Cardiac fibroblast (primary cell): ENCODE measurements around the gene MACROH2A2.
"Not testable (repeated sequence)": the region's sequence is repeated elsewhere in the genome, so short reads cannot be mapped to it uniquely, and the experiment has no call there.

Experiments
- DNase-seq, 2 donors: peaks; one replicate each; pipeline versions ENCODE4 v3.0.0 to v3.0.0-alpha.2; 2010; ENCODE audit warnings: low read depth in 2 of 2
- H3K4me3 ChIP-seq, 2 donors: replicated peaks in 1 of 2; 1 replicate in 1 of 2; 2 replicates in 1 of 2; pipeline ENCODE4 v1.5.1; 2011; ENCODE audit warnings: low read depth in 2 of 2, low read length in 2 of 2, mild to moderate bottlenecking in 2 of 2, moderate library complexity in 1 of 2
- TF ChIP-seq, protein P1 (sequence below): IDR thresholded peaks from one replicate; pipeline ENCODE4 v1.5.1; 2011; ENCODE audit warnings: low read depth, mild to moderate bottlenecking, low read length, inconsistent platforms

Gene MACROH2A2

DNA sequence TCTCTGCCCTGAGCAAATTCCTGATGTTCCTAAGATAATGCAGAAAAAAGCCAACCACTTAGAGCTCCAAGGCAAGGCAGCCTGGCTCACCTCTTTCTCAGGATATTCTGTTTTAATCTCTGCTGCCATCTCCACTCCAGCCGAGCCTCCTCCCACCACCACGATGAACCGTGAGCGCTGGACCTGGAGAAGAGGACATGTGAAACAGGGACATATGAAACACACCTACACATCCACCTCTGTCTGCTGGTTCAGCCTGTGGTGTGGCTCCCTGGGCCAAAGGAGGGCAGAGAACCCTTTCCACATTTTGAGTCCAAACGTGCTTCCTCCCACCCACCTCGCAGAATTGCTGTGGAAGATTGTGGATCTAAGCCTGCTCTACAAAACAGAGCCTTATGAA is 67.8 kb downstream of the MACROH2A2 start:
- no peak overlapping the region for H3K4me3 ChIP-seq
- DNase-seq = no peak
- TF ChIP-seq, protein P1, sequence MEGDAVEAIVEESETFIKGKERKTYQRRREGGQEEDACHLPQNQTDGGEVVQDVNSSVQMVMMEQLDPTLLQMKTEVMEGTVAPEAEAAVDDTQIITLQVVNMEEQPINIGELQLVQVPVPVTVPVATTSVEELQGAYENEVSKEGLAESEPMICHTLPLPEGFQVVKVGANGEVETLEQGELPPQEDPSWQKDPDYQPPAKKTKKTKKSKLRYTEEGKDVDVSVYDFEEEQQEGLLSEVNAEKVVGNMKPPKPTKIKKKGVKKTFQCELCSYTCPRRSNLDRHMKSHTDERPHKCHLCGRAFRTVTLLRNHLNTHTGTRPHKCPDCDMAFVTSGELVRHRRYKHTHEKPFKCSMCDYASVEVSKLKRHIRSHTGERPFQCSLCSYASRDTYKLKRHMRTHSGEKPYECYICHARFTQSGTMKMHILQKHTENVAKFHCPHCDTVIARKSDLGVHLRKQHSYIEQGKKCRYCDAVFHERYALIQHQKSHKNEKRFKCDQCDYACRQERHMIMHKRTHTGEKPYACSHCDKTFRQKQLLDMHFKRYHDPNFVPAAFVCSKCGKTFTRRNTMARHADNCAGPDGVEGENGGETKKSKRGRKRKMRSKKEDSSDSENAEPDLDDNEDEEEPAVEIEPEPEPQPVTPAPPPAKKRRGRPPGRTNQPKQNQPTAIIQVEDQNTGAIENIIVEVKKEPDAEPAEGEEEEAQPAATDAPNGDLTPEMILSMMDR = no peak

DNA sequence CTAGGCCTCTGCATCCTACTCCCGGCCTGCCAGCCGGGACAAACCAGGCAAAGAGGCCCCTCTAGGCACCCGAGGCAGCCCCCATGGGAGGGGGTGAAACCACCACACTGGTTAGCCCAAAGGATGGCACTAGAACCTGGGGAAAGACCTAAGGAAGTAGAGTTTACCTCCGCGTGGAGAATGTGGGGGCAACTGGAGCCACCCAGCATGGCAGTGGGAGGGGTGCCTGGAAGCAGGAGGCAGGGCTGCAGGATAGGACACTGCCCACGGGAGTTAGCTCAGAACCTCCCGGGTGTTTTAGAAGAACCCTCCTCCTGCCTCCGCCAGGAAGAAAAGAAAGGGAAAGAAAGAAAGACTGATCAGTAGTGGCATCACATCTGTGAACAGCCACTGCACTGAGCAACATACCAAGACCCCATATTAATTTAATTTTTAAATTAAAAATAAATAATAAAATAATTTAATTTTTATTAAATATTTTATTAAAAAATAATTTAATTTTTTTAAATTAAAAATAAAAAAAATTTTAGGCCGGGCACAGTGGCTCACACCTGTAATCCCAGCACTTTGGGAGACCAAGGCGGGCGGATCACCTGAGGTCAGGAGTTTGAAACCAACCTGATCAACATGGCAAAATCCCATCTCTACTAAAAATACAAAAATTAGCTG is 68.8 kb downstream of the MACROH2A2 start:
- H3K4me3 ChIP-seq = no peak overlapping the region
- DNase-seq = no peak
- TF ChIP-seq, protein P1 = no peak

DNA sequence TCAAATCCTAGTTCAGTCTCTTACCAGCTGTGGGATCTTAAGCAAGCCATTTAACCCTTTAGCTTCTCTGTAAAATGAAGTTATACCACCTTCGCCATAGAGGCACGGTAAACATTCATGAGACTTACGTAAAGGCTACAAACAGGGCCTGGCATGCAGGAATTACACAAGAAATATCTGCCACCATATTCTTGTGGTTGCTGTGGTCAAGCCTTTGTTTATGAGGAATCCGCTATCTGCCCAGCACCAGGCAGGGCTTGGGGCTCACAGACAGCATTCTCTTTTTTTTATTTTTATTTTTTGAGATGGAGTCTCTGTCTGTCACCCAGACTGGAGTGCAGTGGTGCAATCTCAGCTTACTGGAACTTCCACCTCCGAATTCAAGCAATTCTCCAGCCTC is 70.1 kb downstream of the MACROH2A2 start:
- DNase-seq = peak in 1 of 2 donors; percentile 46
- no peak overlapping the region for H3K4me3 ChIP-seq
- TF ChIP-seq, protein P1 = no peak

DNA sequence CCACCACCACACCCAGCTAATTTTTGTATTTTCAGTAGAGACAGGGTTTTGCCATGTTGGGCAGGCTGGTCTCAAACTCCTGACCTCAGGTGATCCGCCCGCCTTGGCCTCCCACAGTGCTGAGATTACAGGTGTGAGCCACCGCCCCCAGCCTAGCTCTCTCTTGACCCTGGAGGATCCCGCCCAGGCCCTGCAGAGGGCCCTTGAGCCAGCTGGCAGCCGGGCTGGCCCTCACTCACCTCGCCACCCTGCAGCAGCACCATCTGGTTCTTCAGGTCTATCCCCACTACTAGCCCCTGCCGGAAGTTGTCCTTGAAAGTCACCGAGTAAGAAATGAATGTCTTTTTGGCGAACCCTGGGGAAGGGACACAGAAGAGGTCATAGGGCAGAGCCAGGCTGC is 70.5 kb downstream of the MACROH2A2 start:
- H3K4me3 ChIP-seq, DNase-seq: not testable (repeated sequence)

DNA sequence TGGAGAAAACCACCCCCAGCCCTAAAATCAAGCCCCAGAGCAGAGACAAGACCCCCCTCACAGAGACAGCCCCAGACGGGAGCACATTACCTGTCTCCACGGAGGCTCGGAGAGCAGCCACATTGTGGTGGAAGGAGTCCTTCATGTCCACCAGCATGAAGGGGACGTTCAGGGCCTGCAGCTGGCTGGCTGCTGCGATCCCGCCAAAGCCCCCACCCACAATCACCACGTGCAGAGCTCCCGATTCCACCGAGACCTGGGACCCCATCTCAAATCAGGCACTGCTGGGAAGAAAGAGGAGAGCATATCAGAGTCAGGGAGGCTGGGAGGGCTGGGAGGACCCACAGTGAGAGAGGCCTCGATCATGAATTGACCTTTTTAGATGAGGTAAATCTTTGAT is 71.2 kb downstream of the MACROH2A2 start:
- TF ChIP-seq, protein P1 = no peak
- no peak for DNase-seq
- no peak overlapping the region for H3K4me3 ChIP-seq

DNA sequence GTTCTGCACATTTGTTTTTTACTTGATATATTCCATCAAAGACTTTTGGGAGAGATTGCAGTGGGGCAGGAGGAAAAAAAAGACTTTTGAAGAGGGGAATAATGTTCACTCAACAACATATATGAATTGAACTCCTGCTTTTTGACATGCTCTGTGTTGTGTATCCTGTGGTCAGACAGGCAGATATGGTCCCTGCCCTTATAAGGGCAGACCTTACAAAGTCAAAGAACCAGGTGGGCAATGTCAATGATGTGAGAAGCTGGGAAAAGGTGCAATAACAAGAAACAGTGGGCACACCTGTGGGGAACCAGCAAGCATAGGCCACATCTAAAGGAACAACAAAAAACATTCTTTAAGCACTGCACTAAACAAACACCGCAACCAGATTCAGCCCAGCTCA is 71.8 kb downstream of the MACROH2A2 start:
- H3K4me3 ChIP-seq = no peak overlapping the region
- DNase-seq = no peak
- TF ChIP-seq, protein P1 = no peak

DNA sequence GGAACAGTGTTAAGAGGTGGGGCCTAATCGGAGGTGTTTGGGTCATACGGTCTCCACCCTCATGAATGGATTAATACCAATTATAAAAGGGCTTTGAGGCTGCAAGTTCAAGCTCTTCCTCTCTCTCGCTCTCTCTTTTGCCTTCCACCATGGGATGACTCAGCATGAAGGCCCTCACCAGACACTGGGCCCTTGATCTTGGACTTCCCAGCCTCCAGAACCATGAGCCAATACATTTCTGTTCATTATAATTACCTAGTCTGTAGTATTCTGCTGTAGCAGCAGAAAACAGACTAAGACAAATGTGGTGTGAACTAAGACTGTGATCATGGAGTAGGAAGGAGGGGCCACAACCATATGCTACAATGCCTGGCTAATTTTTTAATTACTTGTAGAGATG is 72.3 kb downstream of the MACROH2A2 start:
- DNase-seq = no peak
- TF ChIP-seq, protein P1 = no peak
- no peak overlapping the region for H3K4me3 ChIP-seq
